Glomerular visceral epithelial cell (primary cell): Measurements from ENCODE around the gene FETUB.
"Not testable (repeated sequence)": the region's sequence is repeated elsewhere in the genome, so short reads cannot be mapped to it uniquely, and the experiment has no call there.

Experiments used
- DNase-seq: peaks from one replicate; pipeline ENCODE4 v3.0.0-alpha.2; 2016; ENCODE audit errors: extremely low spot score

FETUB gene

GRCh38 chr3:186671051-186671450 is 30.9 kb downstream of the FETUB start:
- no peak for DNase-seq

GRCh38 chr3:186678604-186679003 is 38.4 kb downstream of the FETUB start:
- no peak for DNase-seq

- DNase-seq: no peak
Observed at GRCh38 chr3:186679151-186679550, 39.0 kb downstream of the FETUB start.

- no peak for DNase-seq
Observed at GRCh38 chr3:186680869-186681268, 40.7 kb downstream of the FETUB start.

GRCh38 chr3:186682812-186683211 is 42.6 kb downstream of the FETUB start:
- no peak for DNase-seq

- no peak for DNase-seq
Observed at GRCh38 chr3:186683979-186684378, 43.8 kb downstream of the FETUB start.

GRCh38 chr3:186686475-186686874 is 46.3 kb downstream of the FETUB start:
- DNase-seq: not testable (repeated sequence)

- DNase-seq: no peak
Observed at GRCh38 chr3:186687120-186687651, 47.0 kb downstream of the FETUB start.

GRCh38 chr3:186690304-186690703 is 50.1 kb downstream of the FETUB start:
- not testable (repeated sequence) for DNase-seq

- DNase-seq: no peak
Observed at GRCh38 chr3:186691676-186692075, 51.5 kb downstream of the FETUB start.

- no peak for DNase-seq
Observed at GRCh38 chr3:186693843-186694242, 53.6 kb downstream of the FETUB start.

GRCh38 chr3:186694288-186695032 is 54.3 kb downstream of the FETUB start:
- DNase-seq: no peak

- no peak for DNase-seq
Observed at GRCh38 chr3:186696522-186696921, 56.3 kb downstream of the FETUB start.

GRCh38 chr3:186697510-186697909 is 57.3 kb downstream of the FETUB start:
- DNase-seq: no peak

GRCh38 chr3:186700267-186700666 is 60.1 kb downstream of the FETUB start:
- no peak for DNase-seq

GRCh38 chr3:186702451-186702850 is 62.3 kb downstream of the FETUB start:
- not testable (repeated sequence) for DNase-seq
